Left kidney (tissue), 8 donors: ENCODE measurements around the gene TRIM64. TPM values are rescaled to one million over a fixed set of nuclear protein-coding genes. Genes with fewer than 3 reads are reported as not detected.
"Not testable (repeated sequence)": the region's sequence is repeated elsewhere in the genome, so short reads cannot be mapped to it uniquely, and the experiment has no call there.

ENCODE experiments used
- DNase-seq: peaks from one replicate; pipeline ENCODE4 v3.0.0-alpha.2; 2013
- long read RNA-seq, 8 donors: transcript quantifications; one replicate each; lab custom pipeline, GENCODE V29; 2026
- polyA plus RNA-seq: library from polyadenylated mRNA; unstranded; fragments of 120-200 nt; gene quantifications from one replicate; pipeline ENCODE4 v1.2.1, GENCODE V29; 2013; ENCODE audit not compliant: insufficient read length

TRIM64 gene
- not detected for polyA plus RNA-seq
- long read RNA-seq, donor 1: 0 reads
- long read RNA-seq, donor 2: 0 reads
- long read RNA-seq, donor 3: 0 reads
- long read RNA-seq, donor 4: 0 reads
- long read RNA-seq, donor 5: 0 reads
- long read RNA-seq, donor 6: 0 reads
- long read RNA-seq, donor 7: 0 reads
- long read RNA-seq, donor 8: 0 reads

DNA sequence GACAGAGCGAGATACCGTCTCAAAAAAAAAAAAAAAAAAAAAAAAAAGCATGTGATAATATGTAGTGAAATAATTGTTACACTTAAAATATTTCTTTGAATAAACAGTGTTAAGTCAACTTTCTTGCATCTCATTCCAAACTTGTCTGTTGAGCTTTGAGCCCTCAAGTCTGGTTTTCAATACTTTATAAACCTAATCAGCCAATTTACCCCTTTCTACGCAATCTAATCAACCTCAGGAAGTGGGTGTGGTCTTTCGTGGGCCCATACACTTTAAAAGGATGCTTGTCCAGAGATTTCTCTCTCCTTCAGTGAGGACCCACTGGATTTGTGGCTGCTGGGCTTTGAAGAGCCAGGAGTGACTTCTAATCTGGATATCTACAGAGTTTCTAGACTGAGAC, at the start of gene TRIM64:
TSS of gene TRIM64 (plus strand) at position 301 of the 400 bp plus-strand sequence. CDS start 2,467 bp downstream, outside the sequence.
- not testable (repeated sequence) for DNase-seq

DNA sequence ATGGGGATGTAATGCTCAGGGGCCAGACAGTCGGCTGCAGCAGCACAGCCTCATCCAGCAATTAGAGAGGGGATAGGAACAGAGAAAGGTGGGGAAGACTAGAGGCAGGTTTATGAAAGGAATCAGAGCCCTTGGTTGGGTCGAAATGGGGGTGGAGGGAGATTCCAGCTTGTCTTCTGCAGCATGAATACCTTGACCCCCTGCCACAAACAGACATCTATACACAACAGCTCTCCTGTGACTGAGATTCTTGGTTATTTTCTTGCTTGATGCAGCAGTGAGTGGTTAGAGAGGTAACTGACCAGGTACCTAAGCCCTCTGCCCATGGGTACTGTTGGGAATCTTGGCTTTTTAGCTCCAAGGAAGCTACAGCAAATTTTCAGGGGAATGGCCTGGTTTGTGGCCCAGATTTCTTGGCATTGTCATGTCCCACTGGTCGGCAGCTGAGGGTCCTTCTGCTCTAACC, 43.6 kb upstream of the TRIM64 start, which contains the start of gene TRIM49D1:
TSS of gene TRIM49D1 (minus strand) at position 51 of the 466 bp plus-strand sequence. CDS start 4,535 bp downstream, outside the sequence.
- no peak for DNase-seq

DNA sequence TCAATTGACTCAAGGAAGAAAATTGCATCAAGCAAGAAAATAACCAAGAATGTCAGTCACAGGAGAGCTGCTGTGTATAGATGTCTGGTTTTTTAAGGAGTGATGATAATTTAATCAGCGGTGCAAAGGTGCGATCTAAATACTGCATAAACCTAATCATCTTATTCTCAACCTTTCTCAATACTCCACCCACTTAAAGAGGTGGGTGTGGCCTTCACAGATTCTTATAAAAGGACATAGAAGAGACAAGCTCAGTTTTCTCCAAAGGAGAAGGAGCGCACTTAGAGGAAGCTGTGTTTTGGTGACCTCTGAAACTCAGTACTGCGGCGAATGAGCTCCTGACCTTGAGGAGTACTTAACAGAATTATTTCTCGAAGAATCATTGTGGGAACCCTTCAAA, 42.1 kb upstream of the TRIM64 start, which contains the start of gene TRIM49D2:
TSS of gene TRIM49D2 (plus strand) at position 301 of the 400 bp plus-strand sequence. CDS start 2,698 bp downstream, outside the sequence.
- not testable (repeated sequence) for DNase-seq

DNA sequence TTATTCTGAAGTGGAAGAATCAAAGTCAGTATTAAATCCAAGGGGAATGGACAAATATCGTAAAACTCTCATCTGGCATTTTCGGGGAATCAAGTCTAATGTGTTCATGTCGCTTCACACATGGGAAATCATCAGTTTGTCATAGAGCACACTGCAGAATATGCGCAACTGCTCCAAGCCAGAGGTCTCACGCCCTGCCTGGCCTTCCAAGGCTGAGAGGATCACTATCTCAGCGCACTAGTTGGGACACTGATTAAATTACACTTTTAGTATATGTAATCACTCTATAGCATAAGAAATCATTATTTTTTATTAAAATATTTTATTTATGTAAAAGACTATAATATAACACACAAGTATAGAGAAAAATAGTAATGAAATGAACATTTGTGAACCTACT, 5.0 kb upstream of the TRIM64 start:
- DNase-seq: not testable (repeated sequence)

Other genes with a start within 250 kb of the TRIM64 start
- gene TRIM49, start 157.5 kb upstream of the TRIM64 start, polyA plus RNA-seq: not detected
- not detected for gene TRIM64B, start 87.5 kb upstream of the TRIM64 start, polyA plus RNA-seq
- gene TRIM49D1, start 43.8 kb upstream of the TRIM64 start, polyA plus RNA-seq: not detected
- not detected for gene TRIM49D2, start 42.0 kb upstream of the TRIM64 start, polyA plus RNA-seq
- gene TRIM49C, start 65.1 kb downstream of the TRIM64 start, polyA plus RNA-seq: not detected
- gene UBTFL1, start 119.9 kb downstream of the TRIM64 start, polyA plus RNA-seq: not detected
- gene NAALAD2, start 168.6 kb downstream of the TRIM64 start, polyA plus RNA-seq: 39.8 TPM